Measurements from ENCODE around the gene HDAC4.

The HDAC4 gene

DNA sequence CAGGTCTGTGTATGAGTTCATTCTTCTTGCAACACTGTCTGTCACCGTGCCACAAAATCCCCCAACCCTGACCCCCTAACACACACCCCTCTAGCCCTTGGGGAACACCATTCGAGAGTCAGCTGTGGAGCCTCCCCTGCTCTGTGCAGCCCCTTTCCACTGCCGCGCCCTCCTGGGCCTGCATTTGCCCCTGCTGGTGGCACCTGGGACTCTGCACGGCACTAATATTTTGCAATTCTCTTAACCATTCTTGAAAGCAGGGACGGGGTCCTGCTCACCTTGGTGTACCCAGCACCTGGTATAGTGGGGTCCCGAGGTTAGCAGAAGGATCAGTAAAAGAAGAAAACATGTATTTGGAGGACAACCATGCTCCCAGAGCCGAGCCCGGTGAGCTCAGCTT lies 124.0 kb downstream of the HDAC4 start:
- no peak for DNase-seq

DNA sequence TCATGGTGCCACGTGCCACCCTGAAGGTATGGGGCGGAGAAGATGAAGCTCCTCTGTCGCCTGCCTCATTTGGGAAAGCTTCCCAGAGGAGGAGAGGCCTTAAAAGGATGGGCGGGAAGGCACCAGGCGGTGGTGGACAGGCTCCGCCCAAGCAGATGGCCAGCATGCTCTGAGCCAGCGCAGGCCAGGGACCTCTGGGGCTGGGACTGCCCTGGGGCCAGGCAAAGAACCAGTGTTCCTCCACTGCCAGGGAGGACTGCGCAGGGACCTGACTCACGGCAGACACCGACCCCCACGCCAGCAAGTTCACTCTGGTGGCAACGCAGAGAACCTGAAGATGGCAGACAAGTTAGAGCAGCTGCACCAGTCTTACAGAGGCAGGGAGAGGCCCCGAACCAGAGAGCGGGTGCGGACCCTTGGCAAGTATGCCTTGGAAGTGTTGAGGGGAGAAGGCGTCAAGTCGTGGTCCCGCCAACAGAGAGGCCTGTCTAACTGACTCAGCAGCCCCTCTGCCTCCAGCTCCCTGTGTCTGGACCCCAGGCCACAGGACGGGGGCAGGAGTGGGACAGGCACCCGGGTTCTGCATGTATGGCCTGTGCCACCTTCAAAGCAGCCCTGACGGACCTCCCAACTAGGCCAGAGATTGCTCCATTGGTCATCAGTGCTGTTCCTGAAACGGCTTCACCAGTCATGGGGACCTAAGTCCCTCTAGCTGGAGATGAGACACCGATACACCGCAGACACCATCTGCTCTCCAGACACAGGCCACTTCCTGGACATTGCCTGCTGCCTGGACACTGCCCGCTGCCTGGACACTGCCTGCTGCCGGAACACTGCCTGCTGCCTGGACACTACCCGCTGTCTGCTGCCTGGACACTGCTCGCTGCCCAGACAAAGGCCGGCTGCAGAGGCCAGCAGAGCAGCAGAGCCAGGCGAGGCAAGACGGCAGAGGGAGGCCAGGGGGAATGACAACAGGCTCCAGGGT lies 124.7 kb downstream of the HDAC4 start:
- DNase-seq, result no peak

DNA sequence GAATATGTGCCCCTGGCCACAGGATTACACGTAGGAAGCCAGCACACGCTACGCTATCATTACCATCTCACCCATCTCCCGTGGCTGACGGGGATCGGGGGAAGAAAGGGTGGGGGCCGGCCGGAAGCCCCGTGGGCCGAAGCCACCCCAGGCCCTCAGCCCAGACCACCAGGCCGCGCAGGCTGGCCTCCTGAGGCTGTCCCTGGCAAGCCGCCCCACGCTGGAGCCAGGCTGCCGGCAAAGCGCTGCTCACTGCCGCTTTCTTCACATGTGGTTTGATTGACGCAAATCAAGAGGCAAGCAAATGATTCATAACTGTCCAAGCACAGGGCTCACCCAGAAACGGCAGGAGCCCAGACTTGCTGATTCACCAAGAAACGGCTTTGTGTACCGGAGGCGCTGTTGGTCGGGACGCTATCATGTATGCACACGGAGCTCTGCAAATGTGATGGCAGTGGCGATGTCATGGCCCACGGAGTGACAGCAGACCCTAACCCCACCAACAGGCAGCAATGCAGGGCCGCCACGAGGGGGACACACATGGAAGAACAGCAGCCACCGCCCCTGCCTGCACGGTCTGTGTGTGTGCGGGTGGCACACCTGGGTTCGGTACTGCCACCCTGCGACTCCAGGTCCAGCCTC lies 125.7 kb downstream of the HDAC4 start:
- DNase-seq, result peak; percentile 67

DNA sequence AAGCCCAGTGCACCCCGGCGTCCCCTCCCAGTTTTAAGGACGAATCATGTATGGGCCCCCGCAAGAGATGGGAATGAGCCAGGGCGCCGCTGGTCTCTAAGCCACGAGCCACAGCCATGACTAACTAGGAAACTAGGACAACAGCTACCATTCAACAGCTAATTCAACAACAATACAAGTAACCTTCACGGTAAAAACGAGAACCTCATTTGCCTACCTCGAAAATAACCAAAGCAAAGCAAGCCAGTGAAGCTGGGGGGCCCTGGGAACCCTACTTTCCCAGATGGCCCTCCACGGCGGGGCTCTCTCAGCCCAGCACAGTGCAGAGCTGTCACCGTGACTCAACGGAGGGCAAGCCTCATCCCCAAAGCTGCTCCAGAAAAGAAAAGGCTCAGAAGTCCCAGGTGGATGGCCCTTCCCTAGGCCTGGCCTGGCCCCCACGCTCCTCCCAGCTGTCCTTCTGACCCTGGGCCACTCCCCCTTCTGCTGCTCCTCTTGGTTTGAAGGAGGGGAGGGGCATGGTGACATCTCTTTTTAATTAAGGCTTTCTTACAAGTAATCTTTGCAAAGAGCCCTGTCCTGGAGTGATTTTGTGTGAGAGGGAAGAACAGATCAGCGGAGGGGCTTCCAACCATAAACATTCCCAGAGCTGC lies 126.3 kb downstream of the HDAC4 start:
- DNase-seq, result no peak

DNA sequence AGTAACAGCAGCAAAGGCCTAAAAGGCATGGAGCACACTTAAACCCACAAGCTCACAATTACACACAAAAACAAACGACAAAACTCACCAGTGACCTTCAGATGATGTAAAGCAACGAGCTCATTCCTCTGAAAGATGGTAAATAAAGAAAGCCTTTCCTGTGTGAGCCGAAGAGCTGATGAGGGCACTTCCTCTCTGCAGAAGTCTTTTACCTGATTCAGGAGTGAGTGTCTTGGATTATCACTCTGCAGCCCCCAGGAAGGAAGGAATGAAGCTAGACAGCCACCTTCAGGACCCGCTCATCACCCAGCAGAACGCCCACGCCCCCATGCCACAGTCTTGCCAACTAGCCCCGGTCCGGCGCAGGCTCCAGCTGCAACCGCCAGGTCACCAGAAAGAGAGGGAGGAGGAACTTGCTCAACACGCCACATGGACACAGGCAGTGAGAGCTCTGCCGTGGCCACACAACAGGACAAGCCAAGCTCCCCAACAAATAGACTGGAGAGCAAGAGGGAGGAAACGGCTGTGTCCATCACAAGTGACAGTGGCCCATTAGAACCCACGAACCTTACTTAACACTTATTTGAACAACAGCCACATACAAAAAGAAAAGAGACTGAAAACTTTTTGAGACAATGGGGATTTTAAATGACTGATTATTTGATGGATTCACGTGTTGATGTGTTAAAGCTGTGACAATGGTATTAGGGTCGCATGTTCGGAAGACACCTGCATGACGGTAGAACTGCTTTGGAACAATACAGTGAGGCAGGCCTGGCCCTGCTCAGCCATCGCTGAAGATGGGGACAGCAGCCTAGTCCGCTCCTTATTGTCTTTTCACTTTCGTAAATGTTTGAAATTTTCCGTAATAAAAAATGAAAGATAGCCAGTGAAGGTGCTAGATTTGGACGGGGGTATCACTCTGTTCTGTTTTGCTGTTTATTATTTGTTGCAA lies 127.3 kb downstream of the HDAC4 start:
- no peak for DNase-seq

DNA sequence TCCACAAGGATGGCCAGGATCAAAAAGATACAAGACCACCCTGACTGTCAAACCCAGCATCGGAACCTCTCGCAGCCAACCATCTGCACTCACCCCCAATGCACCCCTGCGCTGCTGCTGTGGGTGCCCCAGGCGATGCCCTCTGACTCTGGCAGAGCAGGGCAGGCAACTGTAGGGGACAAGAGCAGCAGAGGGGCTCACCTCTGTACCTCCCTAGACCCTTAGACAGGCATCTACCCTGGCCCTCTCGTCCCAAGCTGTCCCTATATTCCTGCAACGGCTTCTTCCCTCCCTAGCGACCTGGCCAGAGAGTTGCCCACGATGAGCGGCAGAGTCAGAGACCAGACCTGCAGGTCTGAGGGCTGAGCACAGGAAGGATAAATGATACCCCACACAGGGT lies 128.2 kb downstream of the HDAC4 start:
- no peak for DNase-seq

DNA sequence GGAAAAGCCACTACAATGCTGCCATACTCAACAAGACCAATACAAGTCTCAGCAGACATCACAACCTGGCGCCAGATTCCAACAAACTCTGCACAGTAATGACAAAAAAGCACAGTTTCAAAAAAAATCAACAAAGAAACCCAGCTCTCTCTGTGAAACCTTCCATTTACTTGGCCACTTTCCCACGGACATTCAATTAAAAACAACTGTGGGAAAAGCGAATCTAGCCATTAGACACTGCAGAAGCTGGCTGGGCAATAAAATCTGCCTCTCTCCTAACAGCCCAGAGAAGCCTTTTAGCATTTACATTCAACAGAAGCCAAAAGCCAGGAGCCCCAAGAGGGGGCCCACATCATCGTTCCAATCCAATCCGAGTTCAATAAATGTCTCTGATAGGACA lies 128.9 kb downstream of the HDAC4 start:
- DNase-seq, result no peak

DNA sequence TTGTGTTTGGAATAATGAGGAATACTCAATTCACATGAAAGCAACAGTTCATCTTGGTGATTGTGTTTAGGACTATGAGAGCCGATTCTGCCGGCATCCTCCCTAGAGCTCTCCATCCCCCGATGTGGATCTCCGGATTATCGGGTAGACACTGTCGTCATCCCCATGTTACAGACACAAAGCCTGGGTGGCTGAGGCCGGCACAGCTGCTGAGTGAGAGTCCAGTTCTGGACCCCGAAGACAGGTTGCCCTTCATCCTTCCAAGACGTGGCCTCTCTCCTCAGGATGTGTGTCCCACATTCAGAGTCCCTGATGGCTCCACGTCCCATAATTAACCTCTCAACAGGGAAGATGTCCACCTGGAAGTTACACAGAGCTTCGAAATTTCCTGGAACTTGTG lies 129.3 kb downstream of the HDAC4 start:
- DNase-seq, result no peak

DNA sequence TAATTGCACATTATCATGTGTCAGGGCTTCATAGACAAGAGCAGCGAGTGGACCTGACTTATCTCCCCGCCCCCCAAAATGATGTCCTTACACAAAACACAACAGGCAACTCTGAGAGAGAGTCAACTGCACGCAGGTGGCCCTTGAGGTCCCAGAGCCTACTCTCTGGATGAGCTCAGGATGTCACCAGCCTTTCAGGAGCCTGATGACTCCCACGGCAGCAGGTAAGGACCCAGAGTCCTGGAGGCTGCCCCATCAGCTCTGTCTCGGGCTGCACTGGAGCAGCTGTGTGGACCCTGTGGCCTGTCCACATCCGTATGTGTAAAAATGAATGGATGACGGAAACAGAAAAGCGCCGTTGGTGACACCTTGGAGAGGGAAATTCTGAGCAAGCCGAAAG lies 130.9 kb downstream of the HDAC4 start:
- no peak for DNase-seq

DNA sequence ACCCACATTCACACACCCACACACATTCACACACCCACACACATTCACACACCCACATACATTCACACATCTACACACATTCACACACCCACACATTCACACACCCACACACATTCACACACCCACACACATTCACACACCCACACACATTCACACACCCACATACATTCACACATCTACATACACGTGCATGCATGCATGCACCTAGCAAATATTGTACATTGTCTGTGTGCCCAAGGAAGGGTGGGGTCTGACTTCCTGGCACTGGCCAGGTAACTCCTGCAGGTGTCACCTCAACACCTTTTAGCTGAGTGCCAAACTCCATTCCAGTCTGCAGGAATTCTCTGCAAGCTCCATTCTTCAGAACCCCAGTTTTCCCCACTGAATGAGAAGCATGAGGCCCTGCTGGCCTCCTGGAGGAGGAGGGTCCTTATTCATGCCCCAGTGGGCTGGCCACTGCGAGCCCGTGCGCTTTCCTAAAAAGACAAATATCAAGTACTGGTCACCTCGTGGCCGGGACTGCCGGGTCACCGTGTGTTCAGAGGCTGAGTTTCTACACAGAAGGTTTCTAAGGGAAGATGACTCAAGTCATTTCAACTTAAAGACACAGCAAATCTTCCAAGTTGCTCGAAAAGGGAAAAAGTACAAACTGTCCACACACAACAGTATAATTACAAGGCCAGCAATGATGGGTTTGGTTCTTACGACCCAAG lies 131.5 kb downstream of the HDAC4 start:
- no peak for DNase-seq

DNA sequence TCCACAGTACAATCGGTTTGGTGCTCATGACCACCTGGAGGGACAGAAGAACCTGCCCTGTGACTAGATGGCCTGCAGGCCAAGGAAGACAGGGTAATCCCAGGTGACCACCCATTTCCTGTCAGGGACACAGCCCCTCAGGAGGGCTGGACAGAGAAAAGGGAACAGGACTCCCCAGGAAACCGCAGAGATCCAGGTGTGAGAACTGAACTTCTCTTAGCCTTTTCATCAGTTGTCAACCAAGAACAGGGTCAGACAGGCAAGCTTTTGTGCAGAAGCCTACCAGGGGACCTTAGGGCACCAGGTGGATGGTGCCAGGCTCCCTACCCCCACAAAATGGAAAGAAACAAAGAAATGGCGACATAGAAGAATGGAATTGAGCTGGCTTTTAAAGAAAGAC lies 132.3 kb downstream of the HDAC4 start:
- no peak for DNase-seq

DNA sequence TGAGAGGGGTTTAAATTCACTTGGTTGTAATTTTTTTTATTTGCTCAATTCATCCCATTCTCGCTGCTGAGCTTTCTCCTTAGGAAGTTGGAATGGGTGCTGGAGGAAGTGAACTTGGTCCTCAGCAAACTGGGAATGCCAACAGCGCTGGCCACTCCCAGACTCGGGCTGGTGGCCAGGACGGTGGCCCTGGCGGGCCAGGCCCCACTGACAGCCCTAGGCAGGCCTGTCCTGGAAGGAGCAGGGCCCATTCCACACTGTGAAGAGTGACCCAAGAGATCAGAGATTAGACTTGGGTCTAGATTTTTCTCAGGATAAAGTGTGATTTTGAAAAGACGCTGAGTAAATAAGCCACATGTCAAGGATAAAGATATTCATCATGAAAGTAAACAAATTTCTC lies 132.7 kb downstream of the HDAC4 start:
- no peak for DNase-seq

DNA sequence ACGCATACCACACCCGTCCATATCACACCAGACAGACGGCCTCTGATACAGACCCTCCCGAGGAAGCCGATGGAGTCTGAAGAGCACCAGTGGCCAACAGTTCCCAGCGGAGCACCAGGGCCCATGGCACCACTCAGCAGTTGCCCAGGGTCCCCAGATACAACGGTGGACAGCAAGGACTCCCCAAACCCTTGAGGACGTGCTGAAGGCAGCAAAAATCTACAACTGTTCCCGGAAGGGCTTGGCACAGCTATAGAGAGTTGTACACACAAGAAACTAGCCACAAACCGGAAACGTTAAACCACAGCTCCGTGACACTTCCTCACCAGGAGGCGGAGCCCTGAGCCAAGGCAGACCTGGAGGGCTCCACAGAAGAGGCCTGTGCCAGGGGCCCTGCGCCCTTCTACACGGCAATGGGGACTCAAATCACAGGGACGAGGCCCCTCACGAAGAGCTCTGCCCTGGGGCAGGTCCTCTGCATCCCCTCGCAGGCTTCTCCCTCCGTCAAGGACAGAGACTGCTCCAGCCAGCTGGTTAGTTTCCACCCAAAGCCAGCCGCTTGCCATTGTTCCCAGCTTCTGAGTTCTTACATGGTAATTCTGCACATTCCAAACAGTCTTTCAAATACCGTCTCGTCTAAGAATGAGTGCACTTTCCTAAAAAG lies 133.4 kb downstream of the HDAC4 start:
- peak; percentile 83 for DNase-seq

DNA sequence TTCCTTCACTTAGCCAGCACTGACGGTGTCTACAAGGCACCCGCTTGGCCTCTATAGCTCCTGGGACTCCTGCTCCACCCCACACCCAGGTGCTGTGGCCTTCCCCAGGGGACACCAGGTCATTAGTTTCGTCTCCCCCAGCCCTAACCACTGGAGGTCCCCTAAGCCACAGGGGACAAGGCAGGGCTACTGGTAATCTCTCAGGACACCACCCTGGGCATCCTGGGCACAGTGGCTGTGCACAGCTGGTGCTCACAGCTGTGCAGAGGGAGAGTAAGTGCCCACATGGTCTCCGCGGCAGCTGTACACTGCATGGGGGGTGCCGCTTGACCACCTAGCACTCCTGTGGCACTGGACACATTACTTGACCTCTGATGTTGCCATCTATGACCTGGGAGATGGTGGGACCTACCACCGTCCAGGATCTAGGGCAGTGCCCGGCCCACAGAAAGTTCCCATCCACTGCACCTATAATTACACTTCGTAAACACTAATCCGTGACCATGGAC lies 134.0 kb downstream of the HDAC4 start:
- no peak for DNase-seq

DNA sequence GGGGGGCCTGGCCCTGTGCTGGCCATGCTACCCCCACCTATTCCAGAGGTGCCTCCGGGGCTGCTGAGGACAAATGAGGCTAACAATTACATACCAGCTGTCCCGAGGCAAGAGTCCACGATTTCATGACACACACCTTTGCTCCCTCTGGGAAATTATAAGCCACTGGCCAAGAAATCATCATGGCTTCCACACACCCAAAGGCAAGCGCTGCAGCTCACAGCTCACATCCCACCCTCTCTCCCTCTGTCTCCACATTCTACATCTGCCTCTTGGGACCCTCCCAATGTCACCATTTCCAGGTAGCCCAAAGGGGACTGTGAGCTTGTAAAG lies 134.4 kb downstream of the HDAC4 start:
- DNase-seq, result no peak

DNA sequence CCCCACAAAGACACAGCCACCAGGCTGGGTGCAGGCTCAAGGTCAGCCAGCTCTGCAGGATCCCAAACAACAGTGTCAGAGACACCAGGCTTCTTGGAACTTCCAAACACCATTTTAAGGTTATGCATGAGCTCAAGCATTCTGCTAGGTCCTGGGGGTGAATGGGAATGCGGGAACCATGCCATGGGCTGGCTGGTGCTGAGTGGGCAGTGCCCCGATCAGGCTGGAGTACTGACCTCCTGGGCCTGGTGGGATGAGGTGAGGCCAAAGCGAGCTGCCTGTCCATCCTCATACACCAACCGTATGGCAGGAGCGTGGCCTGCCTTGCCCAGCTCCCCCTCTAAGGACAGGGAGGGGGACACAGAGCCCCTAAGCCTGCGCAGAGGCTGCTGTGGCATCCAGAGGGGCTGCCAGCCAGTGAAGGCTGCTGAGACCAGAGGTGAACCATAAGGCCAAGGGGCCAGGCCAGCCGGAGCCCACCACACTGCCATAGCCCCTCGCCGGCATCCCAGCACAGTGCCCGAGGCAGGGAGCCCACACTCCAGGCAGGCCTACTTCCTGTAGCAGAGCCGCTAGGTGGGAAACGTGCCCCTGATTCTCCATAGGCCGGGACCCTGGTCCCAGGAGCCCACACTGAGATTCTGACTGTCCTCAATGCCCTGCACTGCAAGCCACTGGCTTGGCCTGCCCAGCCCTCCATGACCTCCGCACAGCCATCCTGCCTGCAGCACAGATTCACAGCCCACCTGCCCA lies 135.0 kb downstream of the HDAC4 start:
- no peak for DNase-seq

DNA sequence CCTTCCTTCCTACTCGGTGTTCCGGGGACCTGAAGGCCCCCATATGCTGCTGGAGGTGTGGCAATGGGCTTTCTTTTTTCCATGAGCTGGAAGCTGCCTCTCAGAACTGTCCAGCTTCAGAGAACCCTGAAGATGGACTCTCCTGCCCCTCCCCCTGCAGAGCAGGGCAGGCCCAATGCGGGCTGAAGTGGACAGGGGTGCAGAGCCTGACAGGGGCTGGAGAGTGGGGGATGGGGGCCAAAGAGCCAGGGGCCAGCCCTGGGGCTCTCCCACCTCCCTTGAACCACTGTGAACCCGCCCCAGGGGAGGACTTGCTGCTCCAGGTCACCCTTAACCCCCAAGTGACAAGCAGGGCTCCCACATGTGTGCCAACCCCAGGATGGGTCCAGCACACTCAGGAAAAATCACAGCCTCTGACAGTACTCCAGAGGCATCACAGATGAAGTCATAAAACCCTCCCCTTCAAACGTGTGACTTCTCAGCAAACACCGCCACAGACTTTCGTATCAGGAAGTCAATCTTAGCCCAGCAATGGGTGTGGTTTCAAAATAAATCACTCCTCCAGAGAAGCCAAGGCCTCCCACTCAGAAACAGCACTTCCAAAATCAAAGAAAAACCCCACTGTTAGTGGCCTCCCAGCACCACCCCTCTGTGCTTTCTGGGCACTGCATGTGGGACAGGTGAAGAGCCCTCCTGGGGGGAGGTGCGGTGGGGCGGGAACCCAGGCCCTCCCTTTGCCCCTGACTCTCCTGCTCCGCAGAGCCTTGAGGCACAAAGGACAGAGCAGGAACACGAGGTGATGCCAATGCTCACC lies 135.8 kb downstream of the HDAC4 start:
- peak; percentile 39 for DNase-seq

DNA sequence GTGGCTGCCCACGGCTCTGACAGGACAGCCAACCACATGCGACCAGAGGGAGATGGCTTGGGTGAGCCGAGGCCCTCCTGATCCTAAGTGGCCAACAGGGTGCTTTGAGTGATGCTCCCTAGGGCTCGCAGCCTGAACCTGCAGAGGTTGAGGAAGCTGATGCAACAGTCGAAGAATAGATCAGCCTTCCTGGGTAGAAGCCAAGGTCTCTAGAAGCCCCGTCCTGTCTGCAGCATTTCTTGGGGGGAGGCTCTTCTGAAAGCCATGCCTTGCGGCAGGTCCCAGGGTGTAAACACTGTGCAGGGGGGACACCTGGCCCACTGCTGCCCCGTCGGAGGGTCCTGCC lies 136.4 kb downstream of the HDAC4 start:
- no peak for DNase-seq

DNA sequence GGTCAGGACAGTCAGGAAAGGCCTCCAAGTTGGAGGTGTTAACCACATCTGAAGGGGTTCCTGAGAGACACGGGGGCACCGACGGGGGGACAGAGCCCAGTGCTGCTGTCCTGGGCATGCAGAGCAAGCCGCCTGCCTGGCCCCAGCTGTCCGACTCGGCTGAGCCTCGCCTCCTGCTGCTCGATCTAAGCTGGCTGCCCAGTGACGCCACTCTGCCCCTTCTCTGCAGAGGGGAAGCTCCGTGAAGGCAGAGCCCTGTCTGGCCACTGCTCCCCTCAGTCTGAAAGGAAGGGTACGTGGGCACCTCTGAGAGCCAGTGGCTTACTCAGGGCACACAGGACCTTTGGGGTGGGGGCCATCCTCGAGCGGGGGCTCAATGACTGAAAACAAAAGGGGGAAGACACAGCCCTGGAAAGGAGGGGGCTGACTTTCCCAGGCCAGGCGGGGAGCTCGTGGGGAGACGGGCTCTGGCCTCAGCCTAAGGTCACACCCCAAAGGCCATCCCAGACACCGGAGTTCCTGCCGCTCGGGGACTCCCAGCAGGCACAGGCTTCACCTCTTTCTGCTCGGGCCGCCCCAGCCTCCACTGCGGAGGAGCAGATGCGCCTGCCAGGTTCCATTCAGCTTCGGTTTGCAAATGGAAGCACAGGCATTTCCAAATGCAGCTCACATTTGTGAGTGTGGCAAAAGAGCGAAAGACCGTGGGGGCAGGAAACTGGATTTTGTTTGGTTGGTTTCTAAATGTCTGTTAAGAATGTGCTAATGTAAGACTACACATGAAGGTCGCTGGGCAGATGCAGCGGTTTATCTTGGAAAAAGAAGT lies 136.9 kb downstream of the HDAC4 start:
- no peak for DNase-seq
